Small intestine (tissue), 7 donors: ENCODE results near the gene C1orf198. TPM values are rescaled to one million over a fixed set of nuclear protein-coding genes. Genes with fewer than 3 reads are reported as not detected.

Experiments
- DNase-seq, 2 donors: peaks; one replicate each; pipeline versions ENCODE4 v3.0.0 to v3.0.0-alpha.2; 2013
- FAIRE-seq: peaks from 2 replicates; lab custom pipeline; 2012; peaks lifted over from hg19 to GRCh38; lab: Jason Lieb, UNC
- H3K27ac ChIP-seq, 3 donors: one replicate each; pipeline ENCODE4 v1.5.1; 2013; ENCODE audit warnings: low read length in 2 of 3, mild to moderate bottlenecking in 2 of 3, control low read depth in 1 of 3, inconsistent platforms in 1 of 3, low read depth in 1 of 3, moderate library complexity in 1 of 3
- H3K27me3 ChIP-seq, 3 donors: one replicate each; pipeline ENCODE4 v1.6.1; 2013; ENCODE audit warnings: low read length in 3 of 3, inconsistent platforms in 1 of 3; ENCODE audit not compliant: control insufficient read depth in 3 of 3, insufficient read depth in 3 of 3
- H3K36me3 ChIP-seq, 3 donors: one replicate each; pipeline ENCODE4 v1.6.1; 2013; ENCODE audit warnings: low read length in 3 of 3, inconsistent platforms in 1 of 3, low read depth in 1 of 3, mild to moderate bottlenecking in 1 of 3, moderate library complexity in 1 of 3; ENCODE audit not compliant: control insufficient read depth in 3 of 3, insufficient read depth in 2 of 3
- H3K4me1 ChIP-seq, 3 donors: one replicate each; pipeline ENCODE4 v1.6.1; 2013; ENCODE audit warnings: low read length in 2 of 3, inconsistent platforms in 1 of 3, low read depth in 1 of 3, mild to moderate bottlenecking in 1 of 3, moderate library complexity in 1 of 3; ENCODE audit not compliant: control insufficient read depth in 3 of 3, insufficient read depth in 2 of 3
- H3K4me3 ChIP-seq, 3 donors: one replicate each; pipeline ENCODE4 v1.5.1; 2013; ENCODE audit warnings: low read length in 3 of 3, control low read depth in 1 of 3, inconsistent platforms in 1 of 3, low read depth in 1 of 3, mild to moderate bottlenecking in 1 of 3, moderate library complexity in 1 of 3
- H3K9me3 ChIP-seq, 2 donors: one replicate each; pipeline ENCODE4 v1.6.1; 2013; ENCODE audit warnings: low read depth in 1 of 2, low read length in 1 of 2; ENCODE audit not compliant: control insufficient read depth in 2 of 2, insufficient read depth in 1 of 2
- WGBS, 3 donors: extraction: QIAGEN DNeasy Blood & Tissue Kit; methylation state at CpG; one replicate each; pipeline ENCODE4 v1.1.7; 2013; 5-methylcytosine and 5-hydroxymethylcytosine counted together
- polyA plus RNA-seq, 4 donors: library from polyadenylated mRNA; stranded (reverse) in 3 of 4; unstranded in 1 of 4; fragments of 200-250 nt in 3 of 4; fragments of 120-200 nt in 1 of 4; gene quantifications; one replicate each; pipeline versions ENCODE4 v1.2.1 to v1.2.3, GENCODE V29; 2013
- donor health status: healthy with polysubstance abuse.
- donor health status: control.
- donor health status: control.
- donor health status: Bipolar disorder and iron deficiency.
- donor health status: healthy.

The C1orf198 gene
- polyA plus RNA-seq, 4 donors, result 6.0 to 19.5 (median 13.1) TPM

DNA sequence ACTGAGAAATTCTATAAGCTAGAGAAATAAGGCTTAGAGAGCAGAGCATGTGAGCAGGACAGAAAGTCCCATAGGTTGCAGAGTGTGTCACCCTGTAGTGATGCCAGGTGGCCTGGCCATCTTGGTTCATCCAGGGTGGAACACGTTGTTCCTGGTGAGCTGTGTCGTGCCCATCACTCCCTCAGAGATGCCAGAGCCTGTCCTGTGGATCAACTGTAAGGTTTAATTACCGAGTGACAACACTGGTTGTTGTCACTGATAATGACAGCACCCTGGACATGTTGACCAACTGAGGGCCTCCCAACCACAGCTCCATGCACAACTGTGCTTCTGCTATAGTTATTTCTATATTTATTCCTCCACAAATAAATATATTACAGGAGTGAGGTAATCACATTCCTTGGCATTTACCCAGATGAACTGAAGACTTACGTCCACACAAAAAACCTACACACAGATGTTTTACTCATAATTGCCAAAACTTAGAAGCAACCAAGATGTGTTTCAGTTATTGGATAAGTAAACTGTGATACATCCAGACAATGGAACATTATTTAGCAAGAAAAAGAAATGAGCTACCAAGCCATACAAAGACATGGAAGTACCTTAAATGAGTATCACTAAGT is 6.2 kb downstream of the C1orf198 start:
- H3K27me3 ChIP-seq, result no peaks in the 10 kb centered on the region
- no peak for DNase-seq
- no peak for FAIRE-seq
- no peak overlapping the region for H3K27ac ChIP-seq
- H3K36me3 ChIP-seq, result peaks cover 0 to 11% (median 0%) of the 10 kb centered on the region in 3 donors
- 81 to 93% (median 85%) methylated on average over 4 of the region's 4 CpGs for WGBS, 3 donors
- no peaks in the 10 kb centered on the region for H3K9me3 ChIP-seq
- H3K4me3 ChIP-seq, result no peak overlapping the region
- peaks cover 2 to 12% (median 12%) of the 10 kb centered on the region in 3 donors for H3K4me1 ChIP-seq

DNA sequence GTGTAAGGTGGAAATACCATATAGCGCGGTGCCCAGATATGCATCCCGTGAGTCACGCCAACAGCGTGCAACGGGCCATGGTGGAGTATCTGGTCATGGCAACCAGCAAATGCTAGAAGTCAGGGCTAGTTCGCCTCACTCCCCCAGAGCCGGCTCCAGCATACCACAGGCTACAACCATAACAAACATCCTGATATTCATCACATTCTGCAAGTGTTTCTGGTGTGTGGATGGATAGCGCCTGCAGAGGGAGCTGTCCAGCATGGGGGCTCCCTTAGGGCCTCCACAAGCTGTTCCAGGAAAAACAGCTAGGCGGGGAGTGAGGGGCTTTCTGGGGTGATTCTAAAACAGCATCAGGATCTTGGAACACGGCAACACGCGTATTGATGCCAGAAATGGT is 6.8 kb downstream of the C1orf198 start:
- Histone ChIP-seq H3K9me3 (no peaks in the 10 kb centered on the region), H3K4me1 (peaks cover 2 to 11% (median 9%) of the 10 kb centered on the region in 3 donors), H3K4me3 (no peak overlapping the region), H3K36me3 (peaks cover 0 to 15% (median 0%) of the 10 kb centered on the region in 3 donors), H3K27ac (no peak overlapping the region), H3K27me3 (no peaks in the 10 kb centered on the region)
- DNase-seq, result no peak
- 91 to 98% (median 93%) methylated on average over 13 of the region's 13 CpGs for WGBS, 3 donors
- no peak for FAIRE-seq

DNA sequence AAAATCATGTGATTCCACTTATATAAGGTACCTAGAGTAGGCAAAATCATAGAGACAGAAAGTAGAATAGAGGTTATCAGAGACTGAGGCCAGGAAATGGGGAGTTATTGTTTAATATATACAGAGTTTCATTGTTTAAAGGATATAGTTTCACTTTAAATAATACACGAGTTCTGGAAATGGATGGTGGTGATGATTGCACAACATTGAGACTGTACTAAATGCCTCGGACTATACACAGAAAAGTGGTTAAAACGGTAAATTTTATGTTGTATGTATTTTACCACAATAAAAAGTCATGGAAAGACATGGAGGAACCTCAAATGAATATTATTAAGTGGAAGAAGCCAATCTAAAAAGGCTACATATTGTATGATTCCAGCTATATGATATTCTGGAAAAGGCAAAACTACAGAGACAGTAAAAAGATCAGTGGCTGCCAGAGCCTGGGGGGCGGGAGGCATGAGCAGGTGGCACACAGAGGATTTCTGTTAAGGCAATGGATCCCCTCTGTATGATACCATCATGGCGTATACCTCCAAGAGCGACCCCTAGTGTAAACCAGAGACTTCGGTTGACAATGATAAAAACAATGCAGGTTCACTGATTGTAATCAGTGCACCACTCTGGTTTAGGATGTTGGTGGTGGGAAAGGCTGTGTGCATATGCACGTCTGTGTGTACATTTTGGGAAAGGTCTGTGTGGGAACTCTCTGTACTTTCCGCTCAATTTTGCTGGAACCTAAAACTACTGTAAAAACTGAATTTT is 7.5 kb downstream of the C1orf198 start:
- 79 to 91% (median 87%) methylated on average over 9 of the region's 9 CpGs for WGBS, 3 donors

DNA sequence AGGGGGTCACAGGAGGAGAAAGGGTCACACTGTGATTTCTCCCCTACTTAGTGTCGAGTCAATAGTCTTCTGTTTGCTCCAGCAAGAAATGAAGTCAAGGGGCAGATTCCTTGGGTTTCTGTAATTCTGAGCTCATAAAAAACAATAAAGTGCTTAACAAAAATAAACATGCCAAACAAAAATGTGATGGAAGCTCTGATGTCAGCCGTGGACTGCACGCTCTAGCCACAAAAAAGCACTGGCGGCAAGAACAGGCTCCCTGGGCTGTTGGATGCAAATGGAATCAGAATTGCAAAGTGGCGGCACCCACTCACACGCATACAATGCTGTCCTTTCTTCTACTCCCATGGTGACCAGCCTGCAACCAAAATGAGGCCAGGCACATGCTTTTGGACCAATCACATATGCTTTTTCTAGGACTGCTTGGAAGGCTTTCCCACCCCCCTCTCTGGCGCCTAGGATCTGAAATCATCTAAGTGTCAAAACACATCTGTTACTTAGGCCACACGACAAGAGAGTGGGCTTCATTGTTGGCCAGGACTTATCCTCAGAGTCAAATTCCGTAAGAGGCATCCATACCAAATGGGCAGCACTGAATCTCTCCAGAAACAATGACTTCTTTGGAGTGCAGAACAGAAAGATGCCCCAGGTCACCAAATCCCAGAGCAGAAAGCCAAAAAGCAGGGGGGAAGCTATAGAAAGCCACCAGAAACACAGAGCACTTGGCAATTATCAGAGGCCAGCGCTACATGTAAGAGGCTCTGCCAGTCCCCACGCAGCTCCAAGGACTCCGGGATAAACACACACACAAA is 9.2 kb downstream of the C1orf198 start:
- H3K9me3 ChIP-seq, result no peaks in the 10 kb centered on the region
- peak overlapping the region in 1 of 3 donors; percentile 61 for H3K27ac ChIP-seq
- peaks cover 2 to 6% (median 6%) of the 10 kb centered on the region in 3 donors for H3K4me1 ChIP-seq
- peaks cover 0 to 22% (median 0%) of the 10 kb centered on the region in 3 donors for H3K36me3 ChIP-seq
- H3K27me3 ChIP-seq, result no peaks in the 10 kb centered on the region
- DNase-seq, result peak in 1 of 2 donors; percentile 6
- FAIRE-seq, result no peak
- WGBS, 3 donors, result 71 to 86% (median 85%) methylated on average over 12 of the region's 12 CpGs
- no peak overlapping the region for H3K4me3 ChIP-seq

More for the DNA sequence above, 7.5 kb downstream of the C1orf198 start:
- peaks cover 0 to 15% (median 0%) of the 10 kb centered on the region in 3 donors for H3K36me3 ChIP-seq
- no peak overlapping the region for H3K4me3 ChIP-seq
- H3K4me1 ChIP-seq, result peaks cover 2 to 6% (median 6%) of the 10 kb centered on the region in 3 donors
- FAIRE-seq, result no peak
- no peaks in the 10 kb centered on the region for H3K9me3 ChIP-seq
- no peaks in the 10 kb centered on the region for H3K27me3 ChIP-seq
- DNase-seq, result no peak
- H3K27ac ChIP-seq, result no peak overlapping the region

DNA sequence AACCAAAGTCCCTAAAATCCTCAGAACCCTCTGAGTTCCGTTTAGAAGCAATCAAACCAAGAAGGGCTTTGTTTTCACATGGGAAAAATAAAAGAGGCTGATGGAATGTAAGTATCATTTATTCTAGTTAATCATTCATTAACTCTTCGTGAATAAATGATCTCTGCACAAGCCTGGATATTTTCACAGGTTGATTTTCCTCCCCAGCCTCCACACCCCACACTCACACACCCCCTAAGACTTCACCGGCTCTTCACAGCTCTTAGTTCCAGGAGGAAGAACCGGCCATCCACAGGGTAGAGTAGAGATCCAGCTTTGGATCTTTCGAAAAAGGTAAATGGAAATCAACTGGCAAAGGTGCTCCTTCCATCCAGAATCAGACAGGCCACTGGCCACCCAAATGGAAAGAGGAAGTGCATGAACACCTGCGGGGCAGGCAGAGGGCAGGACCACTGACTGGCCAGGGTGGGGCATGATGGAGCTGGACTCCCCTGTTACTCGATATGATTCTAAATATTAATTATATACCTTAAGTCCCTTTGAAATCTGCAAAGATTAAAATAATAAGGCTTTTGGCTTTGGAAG is 10.0 kb downstream of the C1orf198 start:
- Histone ChIP-seq H3K27ac (peak overlapping the region in 1 of 3 donors; percentile 61), H3K4me3 (no peak overlapping the region), H3K36me3 (peaks cover 0 to 25% (median 0%) of the 10 kb centered on the region in 3 donors), H3K9me3 (peaks cover 0 to under 1% of the 10 kb centered on the region in 2 donors), H3K27me3 (no peaks in the 10 kb centered on the region), H3K4me1 (peaks cover 2 to 3% (median 2%) of the 10 kb centered on the region in 3 donors)
- 71 to 80% (median 78%) methylated on average over 7 of the region's 7 CpGs for WGBS, 3 donors
- FAIRE-seq (no peak), DNase-seq (no peak)

DNA sequence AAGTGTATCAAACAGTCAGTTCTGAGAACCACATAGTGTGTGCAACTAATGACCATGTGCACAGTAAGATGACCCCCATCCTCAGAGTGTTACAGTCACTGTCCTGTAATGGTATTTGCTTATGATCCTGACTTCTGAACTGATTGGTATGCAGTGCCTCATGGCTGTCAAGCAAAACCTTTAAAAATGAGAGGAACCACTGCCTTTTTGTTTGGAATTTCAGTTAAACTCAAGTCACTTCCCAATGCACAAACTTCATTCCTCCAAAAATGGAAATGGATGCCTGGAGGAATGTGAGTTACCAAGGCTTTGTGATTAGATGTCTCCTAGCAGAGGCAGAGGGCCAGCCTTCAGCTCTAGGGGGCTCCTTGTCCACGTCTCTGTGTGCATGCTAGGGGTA is 10.5 kb downstream of the C1orf198 start:
- Histone ChIP-seq H3K27ac (no peak overlapping the region), H3K27me3 (no peaks in the 10 kb centered on the region), H3K9me3 (peaks cover 0 to 5% of the 10 kb centered on the region in 2 donors), H3K36me3 (peaks cover 0 to 27% (median 0%) of the 10 kb centered on the region in 3 donors), H3K4me3 (no peak overlapping the region), H3K4me1 (peaks cover 0 to 2% (median 2%) of the 10 kb centered on the region in 3 donors)
- DNase-seq (no peak), FAIRE-seq (no peak)
- WGBS, 3 donors, result 74 to 90% (median 79%) methylated on average over 1 of the region's 1 CpG

DNA sequence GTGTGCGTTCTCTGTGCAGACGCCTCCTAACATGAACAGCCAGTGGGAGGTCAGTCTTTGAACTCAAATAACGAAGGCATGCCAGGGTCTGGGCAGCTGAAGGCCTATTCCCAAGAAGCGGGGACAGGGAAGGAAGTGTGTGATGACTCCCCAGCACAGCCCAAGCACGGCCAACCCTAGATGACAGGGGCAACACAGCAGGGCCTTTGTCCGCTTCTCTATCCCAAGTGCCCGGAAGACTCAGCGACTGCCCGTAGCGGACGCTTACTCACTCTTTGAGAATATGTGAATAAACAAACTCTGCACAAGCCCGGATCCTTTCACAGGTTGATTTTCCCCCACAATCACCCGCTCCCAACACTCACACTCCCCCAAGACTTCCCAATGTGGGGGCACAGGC is 11.2 kb downstream of the C1orf198 start:
- Histone ChIP-seq H3K4me1 (peaks cover 0 to 2% (median 2%) of the 10 kb centered on the region in 3 donors), H3K27ac (peak overlapping the region in 1 of 3 donors; percentile 8), H3K4me3 (no peak overlapping the region), H3K27me3 (no peaks in the 10 kb centered on the region), H3K9me3 (peaks cover 0 to 7% of the 10 kb centered on the region in 2 donors), H3K36me3 (peaks cover 0 to 31% (median 0%) of the 10 kb centered on the region in 3 donors)
- FAIRE-seq, result no peak
- no peak for DNase-seq
- WGBS, 3 donors, result 91 to 94% (median 93%) methylated on average over 13 of the region's 13 CpGs
